ENCODE results near the gene PLA2G4A.

Gene PLA2G4A

DNA sequence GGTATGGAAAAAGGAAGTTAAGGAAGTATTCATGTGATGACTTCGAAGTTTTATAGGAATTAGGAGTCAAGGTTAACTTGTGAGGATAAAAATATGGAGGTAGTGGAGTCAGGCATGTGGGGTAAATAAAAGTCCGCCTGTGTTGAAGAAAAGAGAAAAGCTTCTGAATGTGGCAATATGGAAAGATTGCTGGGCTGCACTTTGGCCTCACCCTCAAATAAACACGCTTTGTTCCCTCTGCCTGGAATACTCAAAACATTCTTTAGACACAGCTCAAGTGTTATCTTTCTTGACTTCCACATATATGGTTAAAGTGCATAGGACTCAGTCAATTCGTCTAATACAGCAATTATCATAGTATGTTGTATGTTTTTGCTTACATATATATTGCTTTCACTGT lies 137.7 kb downstream of the PLA2G4A start:
- Histone ChIP-seq H3K4me3 (replicated peaks; ENCODE audit: insufficient read depth, low read length) (no peak overlapping the region), H3K27ac (replicated peaks) (no peak overlapping the region), H3K27me3 (ENCODE audit: insufficient read depth, poor library complexity, severe bottlenecking) (no peaks in the 10 kb centered on the region)
- DNase-seq (ENCODE audit: low read depth in 1 of 2, low spot score in 1 of 2) = no peak
- TF ChIP-seq, protein P1, sequence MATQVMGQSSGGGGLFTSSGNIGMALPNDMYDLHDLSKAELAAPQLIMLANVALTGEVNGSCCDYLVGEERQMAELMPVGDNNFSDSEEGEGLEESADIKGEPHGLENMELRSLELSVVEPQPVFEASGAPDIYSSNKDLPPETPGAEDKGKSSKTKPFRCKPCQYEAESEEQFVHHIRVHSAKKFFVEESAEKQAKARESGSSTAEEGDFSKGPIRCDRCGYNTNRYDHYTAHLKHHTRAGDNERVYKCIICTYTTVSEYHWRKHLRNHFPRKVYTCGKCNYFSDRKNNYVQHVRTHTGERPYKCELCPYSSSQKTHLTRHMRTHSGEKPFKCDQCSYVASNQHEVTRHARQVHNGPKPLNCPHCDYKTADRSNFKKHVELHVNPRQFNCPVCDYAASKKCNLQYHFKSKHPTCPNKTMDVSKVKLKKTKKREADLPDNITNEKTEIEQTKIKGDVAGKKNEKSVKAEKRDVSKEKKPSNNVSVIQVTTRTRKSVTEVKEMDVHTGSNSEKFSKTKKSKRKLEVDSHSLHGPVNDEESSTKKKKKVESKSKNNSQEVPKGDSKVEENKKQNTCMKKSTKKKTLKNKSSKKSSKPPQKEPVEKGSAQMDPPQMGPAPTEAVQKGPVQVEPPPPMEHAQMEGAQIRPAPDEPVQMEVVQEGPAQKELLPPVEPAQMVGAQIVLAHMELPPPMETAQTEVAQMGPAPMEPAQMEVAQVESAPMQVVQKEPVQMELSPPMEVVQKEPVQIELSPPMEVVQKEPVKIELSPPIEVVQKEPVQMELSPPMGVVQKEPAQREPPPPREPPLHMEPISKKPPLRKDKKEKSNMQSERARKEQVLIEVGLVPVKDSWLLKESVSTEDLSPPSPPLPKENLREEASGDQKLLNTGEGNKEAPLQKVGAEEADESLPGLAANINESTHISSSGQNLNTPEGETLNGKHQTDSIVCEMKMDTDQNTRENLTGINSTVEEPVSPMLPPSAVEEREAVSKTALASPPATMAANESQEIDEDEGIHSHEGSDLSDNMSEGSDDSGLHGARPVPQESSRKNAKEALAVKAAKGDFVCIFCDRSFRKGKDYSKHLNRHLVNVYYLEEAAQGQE (IDR thresholded peaks at IDR 0.05; ENCODE audit: insufficient replicate concordance, low read depth) = no peak
- TF ChIP-seq, protein P2, sequence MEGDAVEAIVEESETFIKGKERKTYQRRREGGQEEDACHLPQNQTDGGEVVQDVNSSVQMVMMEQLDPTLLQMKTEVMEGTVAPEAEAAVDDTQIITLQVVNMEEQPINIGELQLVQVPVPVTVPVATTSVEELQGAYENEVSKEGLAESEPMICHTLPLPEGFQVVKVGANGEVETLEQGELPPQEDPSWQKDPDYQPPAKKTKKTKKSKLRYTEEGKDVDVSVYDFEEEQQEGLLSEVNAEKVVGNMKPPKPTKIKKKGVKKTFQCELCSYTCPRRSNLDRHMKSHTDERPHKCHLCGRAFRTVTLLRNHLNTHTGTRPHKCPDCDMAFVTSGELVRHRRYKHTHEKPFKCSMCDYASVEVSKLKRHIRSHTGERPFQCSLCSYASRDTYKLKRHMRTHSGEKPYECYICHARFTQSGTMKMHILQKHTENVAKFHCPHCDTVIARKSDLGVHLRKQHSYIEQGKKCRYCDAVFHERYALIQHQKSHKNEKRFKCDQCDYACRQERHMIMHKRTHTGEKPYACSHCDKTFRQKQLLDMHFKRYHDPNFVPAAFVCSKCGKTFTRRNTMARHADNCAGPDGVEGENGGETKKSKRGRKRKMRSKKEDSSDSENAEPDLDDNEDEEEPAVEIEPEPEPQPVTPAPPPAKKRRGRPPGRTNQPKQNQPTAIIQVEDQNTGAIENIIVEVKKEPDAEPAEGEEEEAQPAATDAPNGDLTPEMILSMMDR (IDR thresholded peaks at IDR 0.05; ENCODE audit: insufficient read depth, low read length) = no peak
- TF ChIP-seq SPI1 (IDR thresholded peaks at IDR 0.05; ENCODE audit: borderline replicate concordance, low read depth) = no peak
- no peak for TF ChIP-seq POLR2AphosphoS5 (IDR thresholded peaks at IDR 0.05; ENCODE audit: low read depth)
- TF ChIP-seq GABPA (IDR thresholded peaks at IDR 0.05; ENCODE audit: low read depth) = no peak

DNA sequence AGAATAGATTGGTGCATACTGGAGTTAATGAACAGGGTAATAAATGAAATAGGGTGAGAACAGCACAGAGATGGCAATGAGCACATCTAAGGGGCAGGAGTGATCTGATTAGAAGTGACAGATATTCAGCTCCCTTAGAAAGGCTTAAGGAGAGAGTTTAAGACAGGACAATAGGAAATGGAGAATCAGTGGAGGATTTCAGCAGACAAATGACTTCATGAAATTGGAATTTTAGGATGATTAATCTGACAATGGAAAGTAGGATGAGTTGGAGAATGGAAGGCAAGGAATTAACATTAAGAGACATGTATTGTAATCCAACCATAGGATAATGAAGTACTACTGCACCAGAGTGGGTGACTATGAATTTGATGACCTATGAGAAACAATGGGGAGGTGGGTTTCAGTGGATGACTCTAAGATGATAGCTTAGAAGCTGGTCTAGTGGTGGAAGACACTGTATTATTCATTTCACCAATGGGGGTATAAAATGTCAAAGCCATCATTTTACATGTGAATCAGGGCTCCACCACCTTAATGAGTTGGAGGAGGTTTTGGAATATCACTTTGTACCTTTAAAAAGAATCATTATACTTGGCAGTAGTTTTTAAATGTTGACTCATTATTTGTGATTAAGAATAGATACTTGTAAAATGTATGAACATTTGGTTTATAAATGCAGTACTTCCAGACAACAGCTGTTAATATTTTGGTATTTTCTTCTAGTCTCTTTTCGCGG lies 139.1 kb downstream of the PLA2G4A start:
- no peak overlapping the region for H3K27ac ChIP-seq (replicated peaks)
- no peak for DNase-seq (ENCODE audit: low read depth in 1 of 2, low spot score in 1 of 2)
- TF ChIP-seq, protein P1 (IDR thresholded peaks at IDR 0.05; ENCODE audit: insufficient replicate concordance, low read depth) = no peak
- no peak for TF ChIP-seq GABPA (IDR thresholded peaks at IDR 0.05; ENCODE audit: low read depth)
- TF ChIP-seq, protein P2 (IDR thresholded peaks at IDR 0.05; ENCODE audit: insufficient read depth, low read length) = no peak
- TF ChIP-seq POLR2AphosphoS5 (IDR thresholded peaks at IDR 0.05; ENCODE audit: low read depth) = no peak
- TF ChIP-seq SPI1 (IDR thresholded peaks at IDR 0.05; ENCODE audit: borderline replicate concordance, low read depth) = no peak
- H3K27me3 ChIP-seq (ENCODE audit: insufficient read depth, poor library complexity, severe bottlenecking) = no peaks in the 10 kb centered on the region
- no peak overlapping the region for H3K4me3 ChIP-seq (replicated peaks; ENCODE audit: insufficient read depth, low read length)

DNA sequence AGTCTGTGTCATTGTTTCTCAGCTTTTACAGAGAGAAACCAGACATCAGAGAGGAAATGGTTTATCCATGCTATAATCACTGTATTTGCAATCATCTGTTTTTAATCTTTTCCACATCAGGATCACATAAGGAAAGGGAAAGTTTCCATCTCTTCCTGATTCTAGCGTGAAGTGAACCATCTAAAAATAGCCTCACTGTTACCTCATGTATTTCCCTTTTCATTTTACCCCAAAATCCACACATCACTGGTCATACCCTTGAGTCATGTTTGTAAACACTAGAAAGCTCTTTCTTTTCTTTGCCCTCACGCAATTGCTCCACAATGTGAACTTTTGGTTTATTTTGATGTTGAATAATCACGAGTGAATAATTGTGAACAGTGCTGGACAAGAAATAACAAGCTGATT lies 146.0 kb downstream of the PLA2G4A start:
- no peak for DNase-seq (ENCODE audit: low read depth in 1 of 2, low spot score in 1 of 2)
- H3K4me3 ChIP-seq (replicated peaks; ENCODE audit: insufficient read depth, low read length) = no peak overlapping the region
- no peak overlapping the region for H3K27ac ChIP-seq (replicated peaks)
- H3K27me3 ChIP-seq (ENCODE audit: insufficient read depth, poor library complexity, severe bottlenecking) = no peaks in the 10 kb centered on the region
- TF ChIP-seq, protein P2 (IDR thresholded peaks at IDR 0.05; ENCODE audit: insufficient read depth, low read length) = no peak
- TF ChIP-seq GABPA (IDR thresholded peaks at IDR 0.05; ENCODE audit: low read depth) = no peak
- no peak for TF ChIP-seq SPI1 (IDR thresholded peaks at IDR 0.05; ENCODE audit: borderline replicate concordance, low read depth)
- TF ChIP-seq, protein P1 (IDR thresholded peaks at IDR 0.05; ENCODE audit: insufficient replicate concordance, low read depth) = no peak
- TF ChIP-seq POLR2AphosphoS5 (IDR thresholded peaks at IDR 0.05; ENCODE audit: low read depth) = no peak
